ENCODE data around the gene NISCH.

Gene NISCH

GRCh38 chr3:52469001-52469400 lies 13.6 kb downstream of the NISCH start:
- FAIRE-seq (no peak), DNase-seq (ENCODE audit: insufficient read length, low spot score) (no peak)

- FAIRE-seq, result no peak
- no peak for DNase-seq (ENCODE audit: insufficient read length, low spot score)
These were observed 15.5 kb downstream of the NISCH start for GRCh38 chr3:52470920-52471319.

GRCh38 chr3:52471371-52472238 lies 16.2 kb downstream of the NISCH start:
- no peak for FAIRE-seq
- no peak for DNase-seq (ENCODE audit: insufficient read length, low spot score)

- no peak for DNase-seq (ENCODE audit: insufficient read length, low spot score)
- FAIRE-seq, result no peak
These were observed 17.0 kb downstream of the NISCH start for GRCh38 chr3:52472239-52473000.

- DNase-seq (ENCODE audit: insufficient read length, low spot score), result no peak
- no peak for FAIRE-seq
These were observed 17.6 kb downstream of the NISCH start for GRCh38 chr3:52473026-52473425.

- FAIRE-seq, result no peak
- no peak for DNase-seq (ENCODE audit: insufficient read length, low spot score)
These were observed 21.8 kb downstream of the NISCH start for GRCh38 chr3:52477076-52477795.

- no peak for DNase-seq (ENCODE audit: insufficient read length, low spot score)
- no peak for FAIRE-seq
These were observed 22.3 kb downstream of the NISCH start for GRCh38 chr3:52477796-52478095.

GRCh38 chr3:52479037-52479876 lies 23.9 kb downstream of the NISCH start:
- DNase-seq (ENCODE audit: insufficient read length, low spot score), result no peak
- no peak for FAIRE-seq

- DNase-seq (ENCODE audit: insufficient read length, low spot score) (no peak), FAIRE-seq (no peak)
These were observed 24.6 kb downstream of the NISCH start for GRCh38 chr3:52479877-52480575.

GRCh38 chr3:52480768-52481715 lies 25.6 kb downstream of the NISCH start:
- DNase-seq (ENCODE audit: insufficient read length, low spot score) (no peak), FAIRE-seq (no peak)

GRCh38 chr3:52481819-52482521 lies 26.6 kb downstream of the NISCH start:
- no peak for FAIRE-seq
- no peak for DNase-seq (ENCODE audit: insufficient read length, low spot score)

GRCh38 chr3:52483081-52483480 lies 27.7 kb downstream of the NISCH start:
- DNase-seq (ENCODE audit: insufficient read length, low spot score), result no peak
- no peak for FAIRE-seq

- DNase-seq (ENCODE audit: insufficient read length, low spot score) (no peak), FAIRE-seq (no peak)
These were observed 28.4 kb downstream of the NISCH start for GRCh38 chr3:52483577-52484381.

- DNase-seq (ENCODE audit: insufficient read length, low spot score) (no peak), FAIRE-seq (no peak)
These were observed 29.5 kb downstream of the NISCH start for GRCh38 chr3:52484680-52485461.

GRCh38 chr3:52487050-52487787 lies 31.8 kb downstream of the NISCH start:
- DNase-seq (ENCODE audit: insufficient read length, low spot score) (no peak), FAIRE-seq (no peak)

Measured in GM19239 (cell line).